Aorta (tissue), 5 donors: ENCODE results near the gene TTC39C. TPM values are rescaled to one million over a fixed set of nuclear protein-coding genes. Genes with fewer than 3 reads are reported as not detected.

Source experiments
- ATAC-seq: fragments of 200-7000 bp; cut with Tn5 transposase; one replicate; pipeline ENCODE4 v1.9.1; 2022; ENCODE audit warnings: moderate library complexity; ENCODE audit not compliant: low FRiP score
- DNase-seq, 2 donors: peaks; one replicate each; pipeline ENCODE4 v3.0.0-alpha.2; 2020
- H3K27ac ChIP-seq, 2 donors: one replicate each; pipeline ENCODE4 v1.5.1; 2013; ENCODE audit warnings: low read length in 2 of 2, mild to moderate bottlenecking in 2 of 2, moderate library complexity in 2 of 2, control low read depth in 1 of 2, inconsistent platforms in 1 of 2, low read depth in 1 of 2
- H3K27me3 ChIP-seq, 2 donors: one replicate each; pipeline ENCODE4 v1.6.1; 2013; ENCODE audit warnings: control low read depth in 1 of 2, low read length in 1 of 2, mild to moderate bottlenecking in 1 of 2, moderate library complexity in 1 of 2; ENCODE audit not compliant: insufficient read depth in 2 of 2, control insufficient read depth in 1 of 2
- H3K36me3 ChIP-seq, 2 donors: one replicate each; pipeline ENCODE4 v1.6.1; 2013; ENCODE audit warnings: control low read depth in 1 of 2, low read length in 1 of 2, mild to moderate bottlenecking in 1 of 2; ENCODE audit not compliant: insufficient read depth in 2 of 2, control insufficient read depth in 1 of 2
- H3K4me1 ChIP-seq, 2 donors: one replicate each; pipeline ENCODE4 v1.6.1; 2013; ENCODE audit warnings: low read length in 2 of 2, control low read depth in 1 of 2, mild to moderate bottlenecking in 1 of 2, moderate library complexity in 1 of 2; ENCODE audit not compliant: insufficient read depth in 2 of 2, control insufficient read depth in 1 of 2
- H3K4me3 ChIP-seq, 2 donors: one replicate each; pipeline ENCODE4 v1.5.1; 2013; ENCODE audit warnings: low read length in 2 of 2, control low read depth in 1 of 2, mild to moderate bottlenecking in 1 of 2
- H3K9me3 ChIP-seq: one replicate; pipeline ENCODE4 v1.6.1; 2013; ENCODE audit warnings: mild to moderate bottlenecking, low read length; ENCODE audit not compliant: control insufficient read depth
- WGBS, 2 donors: extraction: QIAGEN DNeasy Blood & Tissue Kit; methylation state at CpG; one replicate each; pipeline ENCODE4 v1.1.7; 2013; 5-methylcytosine and 5-hydroxymethylcytosine counted together
- intact Hi-C, 2 donors: fragments of 100-400 bp; cut with DNase I; formaldehyde crosslinking; loops; one replicate each; pipeline versions ENCODE4 v1.14.2 to v1.15.0; 2022
- polyA plus RNA-seq, 2 donors: library from polyadenylated mRNA; stranded (reverse); fragments of 200-250 nt; gene quantifications; one replicate each; pipeline ENCODE4 v1.2.3, GENCODE V29; 2013
- total RNA-seq, 2 donors: library from RNA; stranded (reverse); fragmentation: NEBNext Ultra II Directional; extraction: Animal tissue kit (Norgen Biotek cat#: 25700); gene quantifications; one replicate each; pipeline ENCODE4 v1.2.1, GENCODE V29; 2021
- donor health status: healthy with polysubstance abuse.
- donor health status: Bipolar disorder and iron deficiency.
- donor health status: DM: no; HTN: no; CAD: no.
- donor health status: DM: no; HTN: no; CAD: no.
- donor health status: DM: yes; HTN: yes; CAD: no.

The TTC39C gene
- total and polyA plus RNA-seq, 4 donors: 2.3 to 21.2 (median 14.1) TPM

- Histone ChIP-seq H3K4me3 (no peak overlapping the region), H3K27me3 (no peaks in the 10 kb centered on the region), H3K4me1 (no peaks in the 10 kb centered on the region), H3K9me3 (no peaks in the 10 kb centered on the region), H3K36me3 (no peaks in the 10 kb centered on the region), H3K27ac (no peak overlapping the region)
- ATAC-seq (no peak), DNase-seq (no peak)
- WGBS, 2 donors: 93 to 94% methylated on average over 4 of the region's 4 CpGs
- intact Hi-C loops: no loop called here
Measured at GRCh38 chr18:24035316-24035715, 20.8 kb downstream of the TTC39C start.

GRCh38 chr18:24039671-24040070, 25.1 kb downstream of the TTC39C start:
- H3K4me1 ChIP-seq: no peaks in the 10 kb centered on the region
- H3K27me3 ChIP-seq: no peaks in the 10 kb centered on the region
- intact Hi-C loops: no loop called here
- no peaks in the 10 kb centered on the region for H3K9me3 ChIP-seq
- no peak for DNase-seq
- no peak overlapping the region for H3K27ac ChIP-seq
- WGBS, 2 donors: 95 to 97% methylated on average over 3 of the region's 3 CpGs
- no peaks in the 10 kb centered on the region for H3K36me3 ChIP-seq
- ATAC-seq: no peak
- no peak overlapping the region for H3K4me3 ChIP-seq

GRCh38 chr18:24041691-24042090, 27.1 kb downstream of the TTC39C start:
- no peak overlapping the region for H3K27ac ChIP-seq
- WGBS, 2 donors: 93 to 95% methylated on average over 4 of the region's 4 CpGs
- H3K4me1 ChIP-seq: no peaks in the 10 kb centered on the region
- H3K36me3 ChIP-seq: no peaks in the 10 kb centered on the region
- H3K27me3 ChIP-seq: no peaks in the 10 kb centered on the region
- H3K4me3 ChIP-seq: no peak overlapping the region
- DNase-seq: no peak
- no peak for ATAC-seq
- no peaks in the 10 kb centered on the region for H3K9me3 ChIP-seq
- intact Hi-C loops: no loop called here

GRCh38 chr18:24043403-24043802, 28.8 kb downstream of the TTC39C start:
- Histone ChIP-seq H3K27ac (no peak overlapping the region), H3K9me3 (no peaks in the 10 kb centered on the region), H3K4me3 (no peak overlapping the region), H3K27me3 (no peaks in the 10 kb centered on the region), H3K4me1 (no peaks in the 10 kb centered on the region), H3K36me3 (no peaks in the 10 kb centered on the region)
- intact Hi-C loops: no loop called here
- ATAC-seq: no peak
- WGBS, 2 donors: 87 to 91% methylated on average over 6 of the region's 6 CpGs
- no peak for DNase-seq

GRCh38 chr18:24048261-24048660, 33.7 kb downstream of the TTC39C start:
- intact Hi-C loops: no loop called here
- no peak overlapping the region for H3K27ac ChIP-seq
- no peak for DNase-seq
- WGBS, 2 donors: 90 to 98% methylated on average over 1 of the region's 1 CpG
- H3K4me3 ChIP-seq: no peak overlapping the region
- no peak for ATAC-seq
- no peaks in the 10 kb centered on the region for H3K36me3 ChIP-seq
- no peaks in the 10 kb centered on the region for H3K9me3 ChIP-seq
- peaks cover 0 to 2% of the 10 kb centered on the region in 2 donors for H3K4me1 ChIP-seq
- no peaks in the 10 kb centered on the region for H3K27me3 ChIP-seq

- H3K9me3 ChIP-seq: no peaks in the 10 kb centered on the region
- no peaks in the 10 kb centered on the region for H3K27me3 ChIP-seq
- DNase-seq (no peak), ATAC-seq (no peak)
- H3K4me1 ChIP-seq: peaks cover 0 to 4% of the 10 kb centered on the region in 2 donors
- 81 to 88% methylated on average over 3 of the region's 3 CpGs for WGBS, 2 donors
- H3K4me3 ChIP-seq: no peak overlapping the region
- H3K27ac ChIP-seq: no peak overlapping the region
- intact Hi-C loops: no loop called here
- no peaks in the 10 kb centered on the region for H3K36me3 ChIP-seq
Measured at GRCh38 chr18:24049142-24049541, 34.6 kb downstream of the TTC39C start.

- no peak overlapping the region for H3K4me3 ChIP-seq
- no peaks in the 10 kb centered on the region for H3K9me3 ChIP-seq
- peaks cover 0 to 4% of the 10 kb centered on the region in 2 donors for H3K4me1 ChIP-seq
- no peak overlapping the region for H3K27ac ChIP-seq
- WGBS, 2 donors: 85 to 88% methylated on average over 13 of the region's 13 CpGs
- ATAC-seq (no peak), DNase-seq (no peak)
- intact Hi-C loops: no loop called here
- H3K36me3 ChIP-seq: no peaks in the 10 kb centered on the region
- no peaks in the 10 kb centered on the region for H3K27me3 ChIP-seq
Measured at GRCh38 chr18:24051031-24051947, 36.7 kb downstream of the TTC39C start.

- intact Hi-C loops: no loop called here
- H3K4me1 ChIP-seq: peaks cover 0 to 4% of the 10 kb centered on the region in 2 donors
- H3K27ac ChIP-seq: no peak overlapping the region
- DNase-seq (no peak), ATAC-seq (no peak)
- 94 to 97% methylated on average over 7 of the region's 7 CpGs for WGBS, 2 donors
- H3K4me3 ChIP-seq: no peak overlapping the region
- H3K36me3 ChIP-seq: no peaks in the 10 kb centered on the region
- no peaks in the 10 kb centered on the region for H3K27me3 ChIP-seq
- no peaks in the 10 kb centered on the region for H3K9me3 ChIP-seq
Measured at GRCh38 chr18:24052053-24052452, 37.5 kb downstream of the TTC39C start.

GRCh38 chr18:24053211-24053610, 38.7 kb downstream of the TTC39C start:
- H3K4me1 ChIP-seq: peaks cover 0 to 4% of the 10 kb centered on the region in 2 donors
- 69 to 71% methylated on average over 4 of the region's 4 CpGs for WGBS, 2 donors
- H3K27me3 ChIP-seq: no peaks in the 10 kb centered on the region
- no peak overlapping the region for H3K4me3 ChIP-seq
- intact Hi-C loops: no loop called here
- DNase-seq (no peak), ATAC-seq (no peak)
- no peak overlapping the region for H3K27ac ChIP-seq
- no peaks in the 10 kb centered on the region for H3K36me3 ChIP-seq
- no peaks in the 10 kb centered on the region for H3K9me3 ChIP-seq
